NK-92 (cell line): ENCODE results near the gene ACAP2.
"Not testable (repeated sequence)": the region's sequence is repeated elsewhere in the genome, so short reads cannot be mapped to it uniquely, and the experiment has no call there.

Source experiments
- DNase-seq: peaks from one replicate; lab custom pipeline; 2025; ENCODE audit not compliant: unreplicated experiment; lab: John Stamatoyannopoulos, UW

The ACAP2 gene

GRCh38 chr3:195247863-195248189 lies 195.0 kb downstream of the ACAP2 start:
- DNase-seq = no peak

- DNase-seq = no peak
Measured at GRCh38 chr3:195247086-195247862, 195.5 kb downstream of the ACAP2 start.

GRCh38 chr3:195246581-195246995 lies 196.2 kb downstream of the ACAP2 start:
- DNase-seq = no peak

- DNase-seq = no peak
Measured at GRCh38 chr3:195245531-195245951, 197.3 kb downstream of the ACAP2 start.

GRCh38 chr3:195241592-195242355 lies 201.0 kb downstream of the ACAP2 start:
- no peak for DNase-seq

GRCh38 chr3:195240939-195241338 lies 201.9 kb downstream of the ACAP2 start:
- no peak for DNase-seq

- DNase-seq = no peak
Measured at GRCh38 chr3:195240171-195240701, 202.6 kb downstream of the ACAP2 start.

GRCh38 chr3:195239121-195239520 lies 203.7 kb downstream of the ACAP2 start:
- no peak for DNase-seq

- no peak for DNase-seq
Measured at GRCh38 chr3:195238586-195239118, 204.2 kb downstream of the ACAP2 start.

- DNase-seq = no peak
Measured at GRCh38 chr3:195238081-195238571, 204.7 kb downstream of the ACAP2 start.

- DNase-seq = no peak
Measured at GRCh38 chr3:195236801-195237570, 205.8 kb downstream of the ACAP2 start.

- DNase-seq = no peak
Measured at GRCh38 chr3:195236076-195236798, 206.6 kb downstream of the ACAP2 start.

GRCh38 chr3:195230244-195230643 lies 212.6 kb downstream of the ACAP2 start:
- DNase-seq = no peak

- not testable (repeated sequence) for DNase-seq
Measured at GRCh38 chr3:195228886-195229285, 213.9 kb downstream of the ACAP2 start.

GRCh38 chr3:195227871-195228270 lies 214.9 kb downstream of the ACAP2 start:
- no peak for DNase-seq

GRCh38 chr3:195226900-195227447 lies 215.8 kb downstream of the ACAP2 start:
- no peak for DNase-seq

- DNase-seq = no peak
Measured at GRCh38 chr3:195226445-195226844, 216.4 kb downstream of the ACAP2 start.

- no peak for DNase-seq
Measured at GRCh38 chr3:195224980-195225580, 217.7 kb downstream of the ACAP2 start.
